Measurements from ENCODE around the gene ZNF454.

Gene ZNF454

DNA sequence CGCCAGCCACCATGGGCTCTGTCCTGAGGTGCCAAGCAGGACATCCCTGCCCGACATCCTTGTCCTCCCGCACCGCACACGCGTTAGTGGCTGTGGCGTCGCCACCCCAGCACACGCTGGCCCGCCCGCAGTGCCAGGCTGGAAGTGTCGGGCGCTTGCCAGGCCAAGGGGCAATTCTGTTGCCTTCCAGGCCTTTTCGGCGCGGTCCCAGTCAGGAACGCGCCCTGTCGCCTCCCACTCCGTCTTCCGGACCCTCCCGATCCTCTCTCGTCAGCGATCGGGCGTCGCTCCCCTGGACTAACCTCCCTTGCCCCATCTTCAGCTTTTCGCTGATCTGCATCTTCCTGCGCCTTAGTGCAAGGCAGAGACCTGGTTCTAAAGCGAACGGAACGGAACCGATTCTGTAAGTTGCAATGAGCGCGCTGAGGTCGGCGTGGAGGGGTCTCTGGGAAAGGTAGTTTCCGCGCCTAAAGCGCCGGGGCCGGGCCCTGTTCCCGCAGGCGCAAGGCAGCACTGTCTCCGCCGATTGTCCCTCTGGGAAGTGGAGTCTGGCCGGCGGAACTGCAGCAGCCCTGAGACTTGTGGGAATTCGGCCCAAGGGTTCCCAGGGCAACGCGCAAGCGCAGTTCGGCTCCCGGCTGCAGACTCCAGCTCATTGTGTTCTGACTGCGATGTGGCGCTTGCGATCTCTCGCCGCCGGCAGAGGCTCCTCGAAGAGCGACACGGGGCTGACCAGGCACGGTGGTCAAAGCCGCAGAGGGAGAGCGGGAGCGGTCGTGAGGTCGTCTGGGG is at the start of gene ZNF454:
TSS of gene ZNF454 (plus strand) at position 630 of the 792 bp plus-strand sequence. CDS start 1,594 bp downstream, outside the sequence.
- no peak for FAIRE-seq

DNA sequence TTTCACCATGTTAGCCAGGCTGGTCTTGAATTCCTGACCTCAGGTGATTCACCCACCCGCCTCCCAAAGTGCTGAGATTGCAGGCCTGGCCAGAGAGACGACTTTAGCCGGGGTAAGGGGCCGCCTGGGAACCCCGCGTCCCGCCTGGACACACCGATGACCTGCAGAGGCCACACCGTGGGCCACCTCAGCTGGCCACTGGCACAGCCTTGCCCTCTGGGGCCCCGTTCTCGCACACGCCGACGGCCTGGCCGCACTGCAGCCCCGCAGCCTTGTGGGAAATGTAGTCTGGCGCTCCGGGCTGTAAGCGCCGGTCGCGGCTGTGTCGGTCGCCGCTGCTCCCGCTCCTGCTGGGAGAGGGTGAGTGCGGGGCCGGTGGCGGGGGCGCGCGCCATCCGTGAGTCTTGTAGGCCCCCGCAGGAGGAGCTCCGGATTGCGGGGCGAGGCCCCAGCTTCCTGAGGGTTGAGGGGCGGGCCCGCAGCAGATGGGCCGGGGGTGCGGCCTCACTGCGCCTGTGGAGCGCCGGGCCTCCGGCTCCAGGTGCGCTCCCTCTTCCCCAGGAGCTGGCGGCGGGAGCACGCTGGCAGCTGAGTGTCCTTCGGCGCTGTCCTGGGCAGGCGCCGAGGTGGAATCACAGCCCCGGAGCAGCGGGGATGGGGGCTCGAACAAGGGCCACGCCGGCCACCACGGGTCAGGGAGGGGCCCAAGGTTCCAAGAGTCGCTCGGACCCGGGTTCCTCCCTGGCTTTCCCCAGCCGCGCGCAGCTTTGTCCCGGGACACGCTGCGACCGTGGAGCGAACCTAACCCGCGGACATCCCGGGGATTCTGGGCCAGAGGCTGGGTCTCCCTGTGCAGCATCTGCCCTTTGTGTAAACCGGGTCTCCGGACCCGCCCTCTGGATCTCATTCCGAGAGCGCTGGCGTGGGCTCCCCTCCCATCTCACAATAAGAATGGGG is 45.1 kb upstream of the ZNF454 start, which contains the start of gene ZFP2:
TSS of gene ZFP2 (plus strand) at position 299 of the 957 bp plus-strand sequence. CDS start 35,401 bp downstream, outside the sequence.
- FAIRE-seq, result no peak
- no peak for DNase-seq (ENCODE audit: extremely low spot score, insufficient read length, low read depth)

More for the DNA sequence above, at the start of gene ZNF454:
- DNase-seq (ENCODE audit: extremely low spot score, insufficient read length, low read depth), result no peak

DNA sequence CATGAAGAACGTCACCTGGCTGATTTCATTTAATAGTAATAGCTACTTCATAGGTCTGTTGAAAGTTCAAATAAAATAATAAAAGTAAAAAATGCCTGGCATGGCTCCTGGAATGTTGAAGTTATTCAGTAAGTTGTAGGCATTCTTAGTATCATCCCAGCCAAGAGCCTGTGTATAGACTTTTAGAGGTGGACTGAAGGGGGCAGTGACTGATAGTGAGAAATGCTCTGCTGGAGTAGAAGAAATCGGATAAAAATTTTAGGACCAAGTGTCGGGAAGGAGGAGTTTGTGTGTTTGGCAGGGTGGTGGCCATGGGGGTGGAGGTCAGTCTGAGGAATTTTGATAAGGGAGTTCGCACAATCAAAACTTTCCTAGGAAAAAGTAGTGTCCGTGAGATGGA is 41.7 kb upstream of the ZNF454 start:
- no peak for FAIRE-seq
- DNase-seq (ENCODE audit: extremely low spot score, insufficient read length, low read depth), result no peak

DNA sequence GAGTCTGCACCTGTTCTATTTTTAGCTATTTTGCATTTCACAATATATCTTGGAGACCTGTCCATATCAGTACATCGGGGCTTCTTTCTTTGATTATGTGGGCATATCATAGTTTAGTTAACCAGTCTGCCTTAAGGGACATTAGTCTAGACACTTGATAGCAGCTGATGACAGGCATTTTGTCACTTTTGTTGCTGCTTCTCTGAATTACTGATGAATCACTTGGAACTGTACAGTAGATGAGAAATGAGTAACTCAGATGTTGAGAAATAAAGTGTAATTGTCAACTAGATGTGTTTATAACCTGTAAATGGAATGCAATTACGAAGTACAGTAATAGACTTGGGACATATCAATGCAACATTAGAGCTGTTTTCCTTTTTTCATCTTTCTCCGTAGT is 38.1 kb upstream of the ZNF454 start:
- no peak for FAIRE-seq
- no peak for DNase-seq (ENCODE audit: extremely low spot score, insufficient read length, low read depth)

DNA sequence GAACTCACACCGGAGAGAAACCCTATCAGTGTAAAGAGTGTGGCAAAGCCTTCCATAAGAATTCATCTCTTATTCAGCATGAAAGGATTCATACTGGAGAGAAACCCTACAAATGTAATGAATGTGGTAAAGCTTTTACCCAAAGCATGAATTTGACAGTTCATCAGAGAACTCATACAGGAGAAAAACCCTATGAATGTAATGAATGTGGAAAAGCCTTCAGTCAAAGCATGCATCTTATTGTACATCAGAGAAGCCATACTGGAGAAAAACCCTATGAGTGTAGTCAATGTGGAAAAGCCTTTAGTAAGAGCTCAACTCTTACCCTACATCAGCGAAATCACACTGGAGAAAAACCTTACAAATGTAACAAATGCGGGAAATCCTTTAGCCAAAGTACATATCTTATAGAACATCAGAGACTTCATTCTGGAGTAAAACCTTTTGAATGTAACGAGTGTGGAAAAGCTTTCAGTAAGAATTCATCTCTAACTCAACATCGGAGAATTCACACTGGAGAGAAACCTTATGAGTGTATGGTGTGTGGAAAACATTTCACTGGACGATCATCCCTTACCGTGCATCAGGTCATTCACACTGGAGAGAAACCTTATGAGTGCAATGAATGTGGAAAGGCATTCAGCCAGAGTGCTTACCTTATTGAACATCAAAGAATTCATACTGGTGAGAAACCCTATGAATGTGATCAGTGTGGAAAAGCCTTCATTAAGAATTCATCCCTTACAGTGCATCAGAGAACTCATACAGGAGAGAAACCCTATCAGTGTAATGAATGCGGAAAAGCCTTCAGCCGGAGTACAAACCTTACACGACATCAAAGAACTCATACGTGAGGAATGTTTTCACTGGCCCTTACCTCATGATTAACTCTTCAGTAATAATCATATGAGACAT is 8.9 kb upstream of the ZNF454 start:
- DNase-seq (ENCODE audit: extremely low spot score, insufficient read length, low read depth), result no peak
- no peak for FAIRE-seq

DNA sequence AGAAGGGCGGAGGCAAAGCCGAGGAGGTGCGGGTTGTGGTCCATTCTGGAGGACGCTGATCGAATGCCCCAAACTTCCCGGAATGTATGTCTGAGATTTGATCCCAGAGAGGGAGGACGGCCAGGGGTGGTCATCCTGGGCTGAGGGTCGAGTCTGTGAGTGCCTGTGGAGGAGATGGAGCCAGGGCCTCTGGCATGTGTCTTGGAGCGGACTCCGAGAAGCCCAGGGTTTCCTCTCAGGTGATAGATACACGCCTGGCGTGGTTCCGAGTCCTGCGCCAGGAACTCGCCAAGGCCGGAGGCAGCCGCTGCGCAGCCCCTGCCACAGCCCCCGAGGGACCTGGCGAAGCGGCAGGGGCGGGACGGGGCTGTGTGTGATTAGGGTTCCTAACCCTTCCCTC is 363 bp downstream of the ZNF454 start:
- DNase-seq (ENCODE audit: extremely low spot score, insufficient read length, low read depth), result no peak
- no peak for FAIRE-seq

DNA sequence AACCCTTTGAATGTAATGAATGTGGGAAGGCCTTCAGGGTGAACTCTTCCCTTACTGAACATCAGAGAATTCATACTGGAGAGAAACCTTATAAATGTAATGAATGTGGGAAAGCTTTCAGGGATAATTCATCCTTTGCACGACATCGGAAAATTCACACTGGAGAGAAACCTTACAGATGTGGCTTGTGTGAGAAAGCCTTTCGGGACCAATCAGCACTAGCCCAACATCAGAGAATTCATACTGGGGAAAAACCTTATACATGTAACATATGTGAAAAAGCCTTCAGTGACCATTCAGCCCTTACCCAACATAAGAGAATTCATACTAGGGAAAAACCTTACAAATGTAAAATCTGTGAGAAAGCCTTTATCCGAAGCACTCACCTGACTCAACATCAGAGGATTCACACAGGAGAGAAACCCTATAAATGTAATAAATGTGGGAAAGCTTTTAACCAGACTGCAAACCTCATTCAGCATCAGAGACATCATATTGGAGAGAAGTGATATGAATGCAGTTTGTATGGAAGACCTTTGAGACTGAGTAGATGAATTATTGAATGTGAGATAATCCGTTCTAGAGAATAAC is 24.6 kb downstream of the ZNF454 start:
- FAIRE-seq, result no peak
- DNase-seq (ENCODE audit: extremely low spot score, insufficient read length, low read depth), result no peak

DNA sequence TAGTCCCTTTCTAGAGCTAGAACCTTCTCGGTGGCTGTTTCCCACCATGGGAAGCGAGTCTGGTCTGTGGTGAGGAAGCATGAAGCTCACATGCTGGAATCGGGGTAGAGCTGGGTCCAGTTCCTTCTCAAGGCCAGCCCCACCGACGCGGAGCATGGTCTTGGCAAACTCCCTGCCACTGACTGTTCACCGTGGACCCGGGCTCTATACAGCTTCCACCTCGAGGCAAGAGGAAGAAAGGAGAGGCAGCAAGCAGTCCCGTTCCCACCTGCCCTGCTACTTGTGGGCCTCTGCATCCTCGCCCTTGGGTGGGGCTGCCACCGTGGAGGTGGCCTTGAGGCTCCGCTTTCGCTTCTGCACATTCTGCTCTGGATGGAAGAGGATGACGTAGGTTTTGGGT is 40.4 kb downstream of the ZNF454 start:
- DNase-seq (ENCODE audit: extremely low spot score, insufficient read length, low read depth), result no peak
- FAIRE-seq, result no peak

DNA sequence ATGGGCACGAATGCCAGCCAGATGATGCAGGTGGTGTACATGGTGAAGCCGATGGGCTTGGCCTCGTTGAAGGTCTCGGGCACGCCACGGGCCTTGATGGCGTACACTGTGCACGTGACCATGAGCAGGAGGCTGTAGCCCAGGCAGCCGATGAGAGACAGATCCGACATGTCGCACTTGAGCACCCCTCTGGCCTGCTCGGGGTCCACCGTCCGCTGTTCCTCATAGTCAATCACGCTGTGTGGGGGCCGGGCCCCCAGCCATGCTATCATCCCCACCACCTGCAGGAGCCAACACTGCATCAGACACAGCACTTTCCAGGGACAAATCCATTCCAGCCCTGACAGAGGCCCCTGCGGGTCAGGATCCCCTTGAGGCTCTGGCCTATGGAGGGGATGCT is 41.9 kb downstream of the ZNF454 start:
- DNase-seq (ENCODE audit: extremely low spot score, insufficient read length, low read depth), result no peak

DNA sequence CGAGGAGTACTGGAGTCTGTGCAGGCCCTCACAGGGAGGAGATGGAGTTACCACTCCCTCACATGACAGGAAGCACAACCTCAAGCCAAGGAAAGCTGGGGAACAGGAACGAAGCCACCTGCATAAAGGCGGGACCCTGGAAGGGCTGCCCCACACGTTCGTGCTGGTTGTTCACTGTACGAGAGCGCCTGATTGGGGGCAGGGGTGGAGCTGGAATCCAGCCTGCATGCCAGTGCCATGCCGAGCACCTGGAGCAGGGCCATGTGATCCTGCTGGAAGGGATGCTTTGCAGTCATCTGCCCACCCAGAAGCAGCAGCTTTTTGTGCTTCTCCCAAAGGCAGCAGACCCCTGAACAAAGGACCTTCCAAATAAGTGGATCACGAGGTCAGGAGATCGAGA is 42.7 kb downstream of the ZNF454 start:
- no peak for DNase-seq (ENCODE audit: extremely low spot score, insufficient read length, low read depth)
- no peak for FAIRE-seq

More for the DNA sequence above, 41.9 kb downstream of the ZNF454 start:
- FAIRE-seq, result no peak

DNA sequence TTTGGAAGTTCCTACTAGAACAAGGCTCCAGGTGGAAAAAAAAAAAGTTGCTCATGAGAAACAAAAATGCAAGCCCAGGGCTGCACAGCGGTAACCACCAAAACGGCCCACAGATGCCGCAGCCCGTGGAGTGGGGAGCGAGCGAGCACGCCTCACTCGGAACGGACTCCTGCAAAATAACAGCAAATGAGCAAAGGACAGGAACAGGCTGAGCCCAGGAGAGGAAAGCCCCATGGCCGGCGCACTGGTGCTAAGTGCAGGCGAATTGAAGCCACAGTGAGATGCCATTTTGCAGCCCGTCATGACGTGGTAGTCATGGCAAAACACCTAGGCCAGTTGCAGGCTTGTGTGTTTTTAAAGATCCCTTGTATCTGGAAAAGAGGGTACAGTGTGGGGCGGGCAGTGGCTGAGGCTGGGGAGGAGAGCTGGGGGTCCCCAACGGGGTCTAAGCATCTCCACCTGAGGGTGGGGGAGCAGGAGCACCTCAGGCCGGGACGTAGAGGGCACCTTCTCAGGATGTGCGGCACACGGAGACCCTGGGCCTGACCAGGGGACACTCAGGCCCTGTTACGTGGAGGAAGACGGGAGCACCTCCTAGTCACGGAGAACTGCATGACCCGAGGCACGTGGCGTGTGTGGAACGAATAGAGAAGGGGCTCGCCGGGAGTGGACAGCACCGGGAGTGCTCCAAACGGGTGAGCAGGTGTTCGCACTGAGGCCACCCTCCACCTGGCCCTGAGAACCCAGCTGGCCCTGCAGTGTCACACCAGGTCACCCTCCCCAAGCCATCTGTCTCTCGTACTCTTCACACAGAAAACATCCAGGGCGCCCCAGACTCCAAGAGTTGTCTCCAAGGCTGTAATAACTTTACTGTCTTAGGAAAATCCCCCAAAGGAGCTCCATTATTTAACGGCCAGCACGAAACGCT is 43.4 kb downstream of the ZNF454 start:
- no peak for DNase-seq (ENCODE audit: extremely low spot score, insufficient read length, low read depth)
- FAIRE-seq, result no peak

DNA sequence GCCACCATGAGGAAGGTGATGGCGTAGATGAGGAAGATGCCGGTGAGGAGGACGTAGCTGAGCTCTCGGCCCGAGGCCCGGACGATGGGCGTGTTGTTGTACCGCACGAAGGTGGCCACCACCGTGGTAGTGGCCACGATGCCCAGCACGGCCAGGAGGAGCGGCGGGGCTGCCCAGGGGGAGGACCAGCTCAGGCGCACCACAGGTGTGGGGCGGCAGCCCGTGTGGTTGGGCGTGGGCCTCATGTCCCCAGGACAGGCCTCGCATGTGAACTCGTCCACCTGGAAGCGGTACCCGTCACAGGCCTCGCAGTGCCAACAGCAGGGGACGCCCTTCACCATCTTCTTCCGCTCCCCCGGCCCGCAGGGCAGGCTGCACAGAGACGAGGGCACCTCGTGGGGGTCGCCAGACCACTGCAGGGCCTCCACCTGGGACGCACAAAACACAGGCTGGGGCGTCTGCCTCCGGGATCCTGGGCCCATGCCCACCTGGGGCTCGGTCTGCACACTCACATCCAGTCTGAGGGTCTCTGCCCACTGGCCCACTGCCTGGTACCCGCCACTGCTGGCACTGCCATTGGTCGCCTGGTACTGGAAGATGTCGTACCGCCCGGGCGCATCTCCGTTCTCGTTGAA is 45.4 kb downstream of the ZNF454 start:
- FAIRE-seq (no peak), DNase-seq (ENCODE audit: extremely low spot score, insufficient read length, low read depth) (no peak)

DNA sequence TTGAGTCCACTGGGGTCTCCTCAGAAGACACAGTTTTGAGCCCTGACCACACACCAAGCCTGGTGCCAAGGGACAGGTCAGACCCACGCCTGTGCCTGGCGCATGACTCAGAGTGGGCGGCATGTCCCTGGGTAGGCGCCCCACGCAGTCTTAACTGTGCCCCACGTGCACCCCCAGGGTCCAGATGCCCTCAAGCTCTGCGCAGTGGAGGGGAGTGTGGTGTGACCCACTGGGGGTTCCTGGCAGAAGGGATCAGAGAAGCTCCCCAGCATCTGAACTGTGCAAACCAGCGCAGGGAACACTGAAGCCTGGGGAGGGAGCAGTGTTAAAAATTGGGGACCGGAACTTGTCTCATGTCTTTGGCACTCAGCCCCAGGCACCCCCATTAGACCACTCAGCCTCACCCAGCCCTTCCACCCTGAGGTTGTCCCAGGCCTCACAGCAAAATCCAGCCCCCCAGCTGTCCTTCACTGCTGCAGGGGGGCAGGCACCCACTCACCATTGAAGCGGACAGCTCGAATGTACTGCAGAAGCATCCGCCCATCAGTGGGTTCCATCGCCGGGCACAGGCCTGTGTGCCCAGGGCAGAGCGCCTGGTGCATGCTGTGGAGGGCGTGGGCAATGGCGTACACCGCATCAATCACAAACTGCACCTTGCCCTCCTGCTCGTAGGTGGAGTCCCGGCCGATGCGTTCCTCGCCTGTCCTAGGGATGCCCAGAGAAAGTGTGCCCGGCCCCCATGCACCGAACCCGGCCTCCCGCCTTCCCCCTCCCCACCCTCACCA is 47.6 kb downstream of the ZNF454 start:
- DNase-seq (ENCODE audit: extremely low spot score, insufficient read length, low read depth) (no peak), FAIRE-seq (no peak)

DNA sequence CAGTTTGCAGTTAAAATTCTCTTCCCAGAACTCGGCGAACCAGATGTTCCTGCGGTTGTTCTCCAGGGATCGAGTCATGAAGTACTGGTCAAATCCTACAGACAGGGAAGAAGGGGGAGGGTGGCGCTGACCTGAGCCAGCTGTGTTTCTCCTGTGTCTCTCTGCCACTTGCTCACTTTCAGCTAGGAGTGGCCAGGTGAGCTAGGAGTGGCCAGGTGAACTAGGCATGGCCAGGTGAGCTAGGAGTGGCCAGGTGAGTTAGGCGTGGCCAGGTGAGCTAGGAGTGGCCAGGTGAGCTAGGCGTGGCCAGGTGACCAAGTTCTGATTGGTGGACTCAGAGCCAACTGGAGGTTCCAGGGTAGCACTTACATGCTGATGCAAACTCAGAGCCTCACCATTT is 48.3 kb downstream of the ZNF454 start:
- FAIRE-seq, result no peak
- DNase-seq (ENCODE audit: extremely low spot score, insufficient read length, low read depth), result no peak

DNA sequence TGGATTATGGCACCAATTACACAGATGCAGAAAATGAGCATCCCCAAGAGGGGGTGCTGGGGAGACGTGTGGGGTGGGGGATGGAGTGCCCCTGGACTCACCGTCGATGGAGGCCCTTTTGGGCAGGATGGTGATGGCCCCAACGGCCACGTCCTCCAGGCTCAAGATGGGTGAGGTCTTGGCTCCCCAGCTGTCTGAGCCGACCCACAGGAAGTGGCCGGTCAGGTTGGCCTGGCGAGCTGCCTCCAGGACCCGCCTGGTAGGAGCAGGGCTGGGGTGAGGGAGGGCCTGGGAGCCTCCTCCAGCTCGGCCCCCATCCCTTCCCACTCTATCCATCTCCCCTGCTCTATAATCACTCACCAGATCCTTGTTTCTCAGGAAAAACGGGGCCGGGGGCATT is 49.5 kb downstream of the ZNF454 start:
- FAIRE-seq, result no peak
- DNase-seq (ENCODE audit: extremely low spot score, insufficient read length, low read depth), result no peak

DNA sequence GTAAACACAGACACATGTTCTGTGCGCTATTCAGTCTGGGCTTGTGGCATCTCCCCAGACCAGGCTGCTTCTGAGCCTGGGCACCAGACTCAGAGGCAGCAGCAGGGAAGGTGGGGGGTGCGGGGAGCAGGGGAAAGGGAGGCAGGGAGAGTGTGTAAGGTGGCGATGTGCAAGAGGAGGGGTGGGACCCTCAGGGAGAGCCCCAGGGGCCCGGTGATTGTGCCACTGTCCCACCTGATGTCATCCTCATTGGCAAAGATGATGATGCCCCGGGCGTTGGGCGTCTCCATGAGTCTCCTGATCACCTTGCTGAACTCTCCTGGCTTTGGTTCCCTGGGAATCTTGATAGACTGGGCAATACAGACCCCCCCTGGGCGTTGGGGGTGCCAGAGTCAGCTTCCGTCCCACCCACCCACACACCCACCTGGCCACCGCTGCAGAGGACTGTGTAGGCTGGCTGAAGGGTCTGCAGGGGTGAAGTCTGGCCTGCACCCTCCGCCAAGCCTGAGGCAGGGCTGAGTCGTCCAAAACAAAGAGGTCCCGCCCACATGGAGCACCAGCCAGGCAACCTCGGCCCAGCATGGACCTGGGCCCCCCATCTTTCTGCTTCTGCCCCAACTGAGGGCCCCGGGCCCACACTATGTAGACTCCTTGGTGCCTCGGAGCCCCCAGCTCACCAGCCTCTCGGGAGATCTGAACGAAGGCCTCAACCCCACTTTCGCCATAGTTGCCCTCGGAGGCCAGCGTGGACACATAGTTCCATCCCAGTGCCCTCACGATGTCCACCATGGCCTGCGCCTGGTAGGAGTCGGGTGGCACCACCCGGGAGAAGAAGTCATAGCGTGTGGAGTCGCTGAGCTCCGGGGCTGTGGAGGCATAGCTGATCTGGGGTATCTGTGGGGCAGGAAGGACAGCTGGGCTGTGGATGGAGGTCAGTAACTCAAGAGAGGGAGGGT is 50.5 kb downstream of the ZNF454 start:
- no peak for FAIRE-seq

More for the DNA sequence above, 50.5 kb downstream of the ZNF454 start:
- DNase-seq (ENCODE audit: extremely low spot score, insufficient read length, low read depth), result no peak
